ENCODE measurements around the gene LYSMD2.

GRCh38 chr15:51718746-51719145 is 18.7 kb downstream of the LYSMD2 start:
- TF ChIP-seq CTCF (conservative IDR thresholded peaks at IDR 0.05; ENCODE audit: low read depth, low read length) (no peak), EZH2 (IDR thresholded peaks at IDR 0.05; ENCODE audit: borderline replicate concordance, low read depth, low read length, poor library complexity, severe bottlenecking) (no peak)
